ENCODE measurements around the gene NDUFA13. TPM values are rescaled to one million over a fixed set of nuclear protein-coding genes. Genes with fewer than 3 reads are reported as not detected.
A peak's percentile ranks its signal among the peaks of the same experiment; 100 is the strongest.

NDUFA13 gene
- total RNA-seq, 2 donors from 2014 or later, result 175 to 195 TPM

DNA sequence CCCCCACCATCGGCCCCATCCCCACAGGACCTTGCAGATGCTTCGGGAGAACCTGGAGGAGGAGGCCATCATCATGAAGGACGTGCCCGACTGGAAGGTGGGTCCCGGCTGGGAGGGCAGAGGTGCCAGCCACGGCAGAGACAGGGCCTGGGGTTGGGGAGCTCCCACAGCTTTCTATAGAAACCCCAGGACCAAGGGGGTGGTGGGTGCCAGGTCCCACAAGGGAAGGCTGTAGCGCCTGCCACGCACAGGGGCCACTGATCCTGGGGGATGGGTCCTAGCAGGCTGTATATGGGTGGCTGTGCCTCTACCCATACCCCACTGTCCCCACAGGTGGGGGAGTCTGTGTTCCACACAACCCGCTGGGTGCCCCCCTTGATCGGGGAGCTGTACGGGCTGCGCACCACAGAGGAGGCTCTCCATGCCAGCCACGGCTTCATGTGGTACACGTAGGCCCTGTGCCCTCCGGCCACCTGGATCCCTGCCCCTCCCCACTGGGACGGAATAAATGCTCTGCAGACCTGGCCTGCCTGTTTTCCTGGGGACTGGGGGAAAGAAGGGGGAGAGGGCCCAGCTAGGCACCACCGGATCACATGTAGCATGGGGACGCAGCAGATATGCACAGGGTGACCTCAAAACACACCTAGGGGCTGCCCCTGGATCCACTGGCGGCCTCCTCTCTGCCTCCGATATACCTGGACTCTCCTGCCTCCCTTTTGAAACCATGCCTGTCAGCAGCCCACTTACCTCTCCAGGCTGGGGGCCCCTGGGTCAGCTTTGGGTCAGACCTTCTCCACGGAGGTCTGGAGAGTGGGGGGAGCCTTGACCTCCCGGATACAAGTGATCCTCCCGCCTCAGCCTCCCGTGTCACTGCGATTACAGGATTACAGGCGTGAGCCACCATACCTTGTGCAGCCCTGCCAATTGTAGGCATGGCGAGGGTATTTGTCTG, 11.9 kb downstream of the NDUFA13 start:
- no peak overlapping the region for H3K4me3 Mint-ChIP-seq
- H3K4me1 Mint-ChIP-seq, result peaks cover 3% of the 10 kb centered on the region
- H3K27me3 Mint-ChIP-seq, result no peaks in the 10 kb centered on the region
- no peak overlapping the region for H3K27ac Mint-ChIP-seq
- H3K9me3 ChIP-seq (ENCODE audit: control insufficient read depth, low read length, poor library complexity, severe bottlenecking), result no peaks in the 10 kb centered on the region
- ATAC-seq, result no peak
- no peak for DNase-seq
- H3K36me3 Mint-ChIP-seq (ENCODE audit: low read depth), result no peaks in the 10 kb centered on the region

DNA sequence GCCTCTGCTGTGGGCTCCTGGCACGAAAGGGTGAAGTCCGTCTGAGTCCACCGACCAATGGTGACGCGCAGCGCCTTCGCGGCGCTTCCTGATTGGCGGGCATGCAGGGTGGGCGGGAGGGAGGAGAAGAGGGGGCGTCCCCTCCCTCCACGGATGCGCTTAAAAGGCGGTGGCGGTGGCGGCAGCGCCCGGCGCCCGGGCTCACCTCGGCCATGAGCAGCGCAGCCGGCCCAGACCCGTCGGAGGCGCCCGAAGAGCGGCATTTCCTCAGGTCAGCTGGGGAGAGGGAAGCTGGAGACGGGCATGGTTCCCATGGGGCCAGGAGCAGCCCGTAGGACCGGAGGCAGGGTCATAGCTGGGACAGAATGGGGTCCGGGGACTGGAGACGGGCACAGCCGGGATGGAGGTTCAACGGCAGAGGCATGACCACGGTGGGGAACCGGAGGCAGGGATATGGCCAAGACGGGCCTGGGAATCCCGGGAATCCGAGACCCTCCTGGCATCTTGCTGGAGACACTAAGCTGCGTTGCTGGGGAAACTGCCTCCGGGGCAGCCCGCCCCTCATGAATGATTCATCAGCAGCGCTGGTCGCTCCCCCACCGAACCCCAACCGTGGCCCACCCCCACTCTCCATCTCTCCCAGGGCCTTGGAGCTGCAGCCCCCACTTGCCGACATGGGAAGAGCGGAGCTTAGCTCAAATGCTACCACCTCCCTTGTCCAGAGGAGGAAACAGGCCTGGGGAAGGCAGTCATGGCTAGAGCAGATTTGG, 12.9 kb downstream of the NDUFA13 start, which contains the start of gene YJEFN3:
Gene YJEFN3 (plus strand): TSS at position 191 of the 770 bp plus-strand sequence. CDS start 22 bp downstream, at position 213.
- Mint-ChIP-seq H3K27me3 (no peaks in the 10 kb centered on the region), H3K4me3 (peak within 1 kb of the TSS; percentile 15), H3K27ac (peak within 1 kb of the TSS; percentile 45), H3K36me3 (ENCODE audit: low read depth) (no peaks in the 10 kb centered on the region), H3K4me1 (peaks cover 4% of the 10 kb centered on the region)
- ATAC-seq (no peak), DNase-seq (no peak)
- no peaks in the 10 kb centered on the region for H3K9me3 ChIP-seq (ENCODE audit: control insufficient read depth, low read length, poor library complexity, severe bottlenecking)

GRCh38 chr19:19529783-19530422, 13.9 kb downstream of the NDUFA13 start:
- DNase-seq, result no peak
- H3K27ac Mint-ChIP-seq, result peak overlapping the region; percentile 45
- ATAC-seq, result no peak
- H3K27me3 Mint-ChIP-seq, result no peaks in the 10 kb centered on the region
- peak overlapping the region; percentile 15 for H3K4me3 Mint-ChIP-seq
- no peaks in the 10 kb centered on the region for H3K9me3 ChIP-seq (ENCODE audit: control insufficient read depth, low read length, poor library complexity, severe bottlenecking)
- H3K36me3 Mint-ChIP-seq (ENCODE audit: low read depth), result no peaks in the 10 kb centered on the region
- H3K4me1 Mint-ChIP-seq, result peaks cover 9% of the 10 kb centered on the region

DNA sequence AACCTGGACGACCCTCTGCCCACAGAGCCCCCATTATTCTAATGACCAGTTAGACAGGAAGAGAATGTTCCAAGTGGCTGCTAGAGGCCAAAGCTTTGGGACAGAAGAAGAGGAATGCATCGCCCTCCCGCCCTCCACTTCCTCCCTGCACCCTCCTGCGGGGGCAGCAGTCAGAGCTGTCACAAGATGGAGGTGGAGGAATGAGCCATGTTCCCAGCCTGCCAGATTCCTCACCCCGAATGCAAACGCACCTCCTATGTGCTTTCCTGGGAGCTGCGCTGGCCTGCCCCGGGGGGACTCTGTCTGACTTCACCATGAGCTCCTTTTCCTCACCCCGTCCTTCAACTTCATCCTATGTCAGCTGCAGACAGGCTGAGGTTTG, 14.4 kb downstream of the NDUFA13 start:
- peak overlapping the region; percentile 45 for H3K27ac Mint-ChIP-seq
- H3K27me3 Mint-ChIP-seq, result no peaks in the 10 kb centered on the region
- ATAC-seq (no peak), DNase-seq (no peak)
- H3K9me3 ChIP-seq (ENCODE audit: control insufficient read depth, low read length, poor library complexity, severe bottlenecking), result no peaks in the 10 kb centered on the region
- H3K36me3 Mint-ChIP-seq (ENCODE audit: low read depth), result no peaks in the 10 kb centered on the region
- no peak overlapping the region for H3K4me3 Mint-ChIP-seq
- peaks cover 9% of the 10 kb centered on the region for H3K4me1 Mint-ChIP-seq

- no peak overlapping the region for H3K4me3 Mint-ChIP-seq
Measured at GRCh38 chr19:19530889-19531288, 14.9 kb downstream of the NDUFA13 start.

DNA sequence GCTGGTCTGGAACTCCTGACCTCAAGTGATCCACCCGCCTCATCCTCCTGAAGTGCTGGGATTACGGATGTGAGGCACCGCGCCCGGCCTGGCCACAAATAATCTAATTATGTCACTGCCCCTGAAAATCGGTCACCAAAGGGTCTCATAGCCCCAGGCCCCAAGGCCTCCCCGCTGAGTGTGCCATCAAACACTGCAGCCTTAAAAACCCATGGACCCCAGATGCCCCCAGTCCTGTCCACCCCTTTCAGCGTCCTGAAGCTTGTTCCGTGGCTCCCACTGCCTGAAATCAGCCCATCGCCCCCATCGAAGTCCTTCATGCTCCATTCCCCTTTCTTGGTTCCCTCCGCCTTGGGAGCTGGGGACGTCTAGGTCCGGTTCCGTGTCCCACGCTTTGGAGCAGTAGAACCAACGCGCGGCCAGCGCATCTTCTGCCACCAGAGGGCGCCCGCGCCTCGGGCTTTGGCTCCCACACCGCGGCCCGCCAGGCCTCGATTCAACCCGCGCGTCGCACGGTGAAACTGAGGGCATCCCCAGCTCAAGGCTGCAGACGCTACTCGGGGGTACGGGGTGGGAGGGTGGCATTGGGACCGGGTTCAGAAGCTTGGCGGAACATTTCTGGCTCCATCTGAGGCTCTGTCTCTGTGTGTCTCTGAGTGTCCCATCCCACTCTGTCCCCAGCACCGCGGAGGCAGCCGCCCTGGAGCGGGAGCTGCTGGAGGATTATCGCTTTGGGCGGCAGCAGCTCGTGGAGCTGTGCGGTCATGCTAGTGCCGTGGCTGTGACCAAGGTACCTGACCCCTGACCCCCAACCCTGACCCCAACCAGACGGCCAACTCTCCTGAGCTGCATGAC, 16.2 kb downstream of the NDUFA13 start:
- ATAC-seq (peak; percentile 82), DNase-seq (peak; percentile 75 to 91 (median 86))
- H3K27me3 Mint-ChIP-seq, result no peaks in the 10 kb centered on the region
- no peaks in the 10 kb centered on the region for H3K36me3 Mint-ChIP-seq (ENCODE audit: low read depth)
- peak overlapping the region; percentile 57 for H3K4me3 Mint-ChIP-seq
- H3K4me1 Mint-ChIP-seq, result peaks cover 14% of the 10 kb centered on the region
- H3K27ac Mint-ChIP-seq, result peak overlapping the region; percentile 39
- no peaks in the 10 kb centered on the region for H3K9me3 ChIP-seq (ENCODE audit: control insufficient read depth, low read length, poor library complexity, severe bottlenecking)

More at GRCh38 chr19:19530889-19531288, 14.9 kb downstream of the NDUFA13 start:
- H3K27me3 Mint-ChIP-seq, result no peaks in the 10 kb centered on the region
- no peak for ATAC-seq
- H3K27ac Mint-ChIP-seq, result peak overlapping the region; percentile 45
- H3K36me3 Mint-ChIP-seq (ENCODE audit: low read depth), result no peaks in the 10 kb centered on the region
- no peak for DNase-seq
- peaks cover 9% of the 10 kb centered on the region for H3K4me1 Mint-ChIP-seq
- no peaks in the 10 kb centered on the region for H3K9me3 ChIP-seq (ENCODE audit: control insufficient read depth, low read length, poor library complexity, severe bottlenecking)

- H3K9me3 ChIP-seq (ENCODE audit: control insufficient read depth, low read length, poor library complexity, severe bottlenecking), result no peaks in the 10 kb centered on the region
- peaks cover 18% of the 10 kb centered on the region for H3K4me1 Mint-ChIP-seq
- H3K36me3 Mint-ChIP-seq (ENCODE audit: low read depth), result no peaks in the 10 kb centered on the region
- no peak for ATAC-seq
- H3K27ac Mint-ChIP-seq, result no peak overlapping the region
- no peaks in the 10 kb centered on the region for H3K27me3 Mint-ChIP-seq
- no peak overlapping the region for H3K4me3 Mint-ChIP-seq
- DNase-seq, result no peak
Measured at GRCh38 chr19:19532806-19533701, 17.0 kb downstream of the NDUFA13 start.

DNA sequence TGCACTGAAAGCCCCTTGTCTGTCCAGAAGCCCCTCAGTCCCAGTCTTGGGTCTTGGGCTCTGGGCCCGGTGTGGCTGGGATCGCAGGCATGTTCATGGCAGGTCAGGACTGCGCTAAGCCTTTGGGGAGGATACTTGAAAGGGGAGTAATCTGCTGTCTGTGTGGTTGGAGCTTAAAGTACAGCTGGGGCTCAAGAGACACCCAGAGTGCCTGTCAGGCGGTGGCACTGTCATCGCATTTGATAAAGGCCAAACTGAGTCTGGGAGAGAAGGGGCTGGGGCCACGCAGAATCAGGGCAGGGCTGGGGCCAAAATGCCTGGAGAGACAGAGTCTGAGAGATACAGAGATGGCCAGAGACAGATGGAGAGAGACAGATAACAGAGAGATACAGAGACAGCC, 17.8 kb downstream of the NDUFA13 start:
- no peak for ATAC-seq
- H3K36me3 Mint-ChIP-seq (ENCODE audit: low read depth), result no peaks in the 10 kb centered on the region
- peak overlapping the region; percentile 55 for H3K4me3 Mint-ChIP-seq
- DNase-seq, result no peak
- H3K9me3 ChIP-seq (ENCODE audit: control insufficient read depth, low read length, poor library complexity, severe bottlenecking), result no peaks in the 10 kb centered on the region
- H3K27me3 Mint-ChIP-seq, result peaks cover 5% of the 10 kb centered on the region
- peak overlapping the region; percentile 4 for H3K27ac Mint-ChIP-seq
- peaks cover 24% of the 10 kb centered on the region for H3K4me1 Mint-ChIP-seq

DNA sequence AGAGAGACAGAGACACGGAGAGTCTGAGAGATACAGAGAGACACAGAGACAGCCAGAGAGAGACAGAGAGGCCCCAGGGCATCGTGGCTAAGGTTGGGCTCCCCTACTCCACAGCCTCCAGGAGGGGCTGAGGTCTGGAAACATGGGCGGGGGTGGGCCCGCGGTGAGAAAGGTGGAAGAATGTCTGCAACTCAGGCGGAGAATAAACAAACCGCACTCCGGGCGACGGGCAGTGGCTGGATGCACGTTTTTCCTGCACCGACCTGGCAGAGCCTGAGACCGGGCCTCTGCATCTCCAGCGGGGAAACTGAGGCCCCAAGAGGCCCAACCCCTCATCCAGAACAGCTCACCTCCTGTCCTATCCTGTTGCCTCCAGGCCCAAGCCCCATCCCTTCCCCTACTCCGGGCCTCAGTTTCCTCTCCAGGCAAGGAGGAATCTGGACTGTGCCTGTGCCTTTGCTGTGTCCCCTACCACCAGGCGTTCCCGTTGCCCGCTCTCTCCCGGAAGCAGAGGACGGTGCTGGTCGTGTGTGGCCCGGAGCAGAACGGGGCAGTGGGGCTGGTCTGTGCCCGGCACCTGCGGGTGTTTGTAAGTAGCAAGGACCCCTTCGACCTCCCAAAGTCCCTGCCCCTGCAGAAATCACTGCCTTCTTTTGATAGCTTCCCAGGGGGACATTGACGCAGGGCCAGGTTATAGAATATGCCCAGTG, 18.7 kb downstream of the NDUFA13 start:
- Mint-ChIP-seq H3K4me1 (peaks cover 25% of the 10 kb centered on the region), H3K4me3 (no peak overlapping the region), H3K36me3 (ENCODE audit: low read depth) (no peaks in the 10 kb centered on the region), H3K27me3 (peaks cover 6% of the 10 kb centered on the region), H3K27ac (peak overlapping the region; percentile 4)
- ATAC-seq, result no peak
- DNase-seq, result no peak
- H3K9me3 ChIP-seq (ENCODE audit: control insufficient read depth, low read length, poor library complexity, severe bottlenecking), result no peaks in the 10 kb centered on the region

GRCh38 chr19:19535311-19536191, 19.5 kb downstream of the NDUFA13 start:
- Mint-ChIP-seq H3K4me3 (no peak overlapping the region), H3K27ac (no peak overlapping the region), H3K27me3 (peaks cover 6% of the 10 kb centered on the region)

More at GRCh38 chr19:19535311-19536191, 19.5 kb downstream of the NDUFA13 start:
- Mint-ChIP-seq H3K36me3 (ENCODE audit: low read depth) (no peaks in the 10 kb centered on the region), H3K4me1 (peaks cover 26% of the 10 kb centered on the region)
- H3K9me3 ChIP-seq (ENCODE audit: control insufficient read depth, low read length, poor library complexity, severe bottlenecking), result no peaks in the 10 kb centered on the region
- no peak for DNase-seq
- ATAC-seq, result no peak
